GM23338 (cell line): Measurements from ENCODE around the gene DOCK7. TPM values are rescaled to one million over a fixed set of nuclear protein-coding genes. Genes with fewer than 3 reads are reported as not detected.

Source experiments
- ATAC-seq: fragments of 200-7000 bp; cut with Tn5 transposase; 3 replicates; pipeline ENCODE4 v1.9.1; 2020
- DNase-seq: peaks from one replicate; pipeline ENCODE4 v3.0.0-alpha.2; 2015; ENCODE audit warnings: low spot score
- H2AFZ ChIP-seq: fragments of 200-600 bp; sonication (generic); 2 replicates; pipeline ENCODE4 v1.8.0; 2016; ENCODE audit warnings: antibody characterized with exemption, mild to moderate bottlenecking, moderate library complexity
- H3F3A ChIP-seq: fragments of 200-600 bp; sonication (generic); replicated peaks from 2 replicates; pipeline ENCODE4 v1.8.0; 2017; ENCODE audit warnings: antibody characterized with exemption, mixed run types, low read depth
- H3K27ac ChIP-seq: fragments of 200-600 bp; sonication (generic); 2 replicates; pipeline ENCODE4 v1.6.1; 2016; ENCODE audit warnings: low read depth
- H3K27me3 ChIP-seq: fragments of 200-600 bp; sonication (generic); 2 replicates; pipeline ENCODE4 v1.8.0; 2016; ENCODE audit warnings: mild to moderate bottlenecking, mixed run types, moderate library complexity; ENCODE audit not compliant: insufficient read depth
- H3K36me3 ChIP-seq: fragments of 200-600 bp; sonication (generic); 2 replicates; pipeline ENCODE4 v1.8.0; 2016; ENCODE audit warnings: mild to moderate bottlenecking; ENCODE audit not compliant: insufficient read depth
- H3K4me1 ChIP-seq: fragments of 200-600 bp; sonication (generic); 2 replicates; pipeline ENCODE4 v1.8.0; 2016; ENCODE audit warnings: mild to moderate bottlenecking, moderate library complexity; ENCODE audit not compliant: insufficient read depth
- H3K4me2 ChIP-seq: fragments of 200-600 bp; sonication (generic); 2 replicates; pipeline ENCODE4 v1.7.1; 2017; ENCODE audit warnings: mixed run types
- H3K4me3 ChIP-seq: fragments of 200-600 bp; sonication (generic); 2 replicates; pipeline ENCODE4 v1.6.1; 2016; ENCODE audit warnings: mixed run types
- H3K79me2 ChIP-seq: fragments of 200-600 bp; sonication (generic); replicated peaks from 2 replicates; pipeline ENCODE4 v1.8.0; 2017; ENCODE audit warnings: mild to moderate bottlenecking; ENCODE audit not compliant: insufficient read depth
- H3K9me2 ChIP-seq: fragments of 200-600 bp; sonication (generic); 2 replicates; pipeline ENCODE4 v1.8.0; 2017; ENCODE audit not compliant: insufficient read depth
- H4K20me1 ChIP-seq: fragments of 200-600 bp; sonication (generic); replicated peaks from 2 replicates; pipeline ENCODE4 v1.8.0; 2017; ENCODE audit warnings: mild to moderate bottlenecking; ENCODE audit not compliant: insufficient read depth
- H3K27ac Mint-ChIP-seq: 2 replicates; pipeline ENCODE4 v1.8.0; 2020; ENCODE audit warnings: inconsistent platforms, mild to moderate bottlenecking, moderate library complexity, mixed read lengths
- H3K27me3 Mint-ChIP-seq: 3 replicates; pipeline ENCODE4 v1.8.0; 2022; ENCODE audit warnings: low read depth, mild to moderate bottlenecking, moderate library complexity, mixed read lengths, inconsistent platforms; ENCODE audit not compliant: insufficient read depth, poor library complexity
- H3K36me3 Mint-ChIP-seq: 3 replicates; pipeline ENCODE4 v1.8.0; 2021; ENCODE audit warnings: low read depth, mild to moderate bottlenecking, inconsistent platforms, moderate library complexity, mixed read lengths
- H3K4me1 Mint-ChIP-seq: 3 replicates; pipeline ENCODE4 v1.8.0; 2020; ENCODE audit warnings: mild to moderate bottlenecking, inconsistent platforms, mixed read lengths
- H3K4me3 Mint-ChIP-seq: 3 replicates; pipeline ENCODE4 v1.8.0; 2021; ENCODE audit warnings: moderate library complexity, mild to moderate bottlenecking, inconsistent platforms, mixed read lengths
- H3K9me3 Mint-ChIP-seq: 3 replicates; pipeline ENCODE4 v1.8.0; 2020; ENCODE audit warnings: moderate library complexity, mild to moderate bottlenecking, inconsistent platforms, mixed read lengths
- CREB1 ChIP-seq: fragments of 250-450 bp; sonication (Bioruptor Pico); IDR thresholded peaks from 2 replicates; pipeline ENCODE4 v1.5.0; 2020; ENCODE audit warnings: low read depth, mild to moderate bottlenecking, moderate library complexity
- EZH2phosphoT487 ChIP-seq: fragments of 200-600 bp; sonication (generic); IDR thresholded peaks from one replicate; pipeline ENCODE4 v1.8.1; 2018; ENCODE audit warnings: antibody characterized with exemption; ENCODE audit not compliant: unreplicated experiment
- JUNB ChIP-seq: IDR thresholded peaks from one replicate; pipeline ENCODE4 v1.6.1; 2016; ENCODE audit warnings: antibody characterized with exemption; ENCODE audit not compliant: unreplicated experiment
- NANOG ChIP-seq: IDR thresholded peaks from 2 replicates; pipeline ENCODE4 v1.6.1; 2016; ENCODE audit warnings: antibody characterized with exemption, borderline replicate concordance
- STAT1 ChIP-seq: IDR thresholded peaks from one replicate; pipeline ENCODE4 v1.6.1; 2016; ENCODE audit warnings: antibody characterized with exemption; ENCODE audit not compliant: unreplicated experiment
- ZNF331 ChIP-seq: fragments of 250-450 bp; sonication (Bioruptor Pico); IDR thresholded peaks from 2 replicates; pipeline ENCODE4 v1.5.0; 2020; ENCODE audit warnings: low read depth, mild to moderate bottlenecking, moderate library complexity
- polyA plus RNA-seq: library from polyadenylated mRNA; unstranded; fragments of >200 nt; fragmentation: Nextera tagmentation; extraction: Ambion mirVana; gene quantifications from 2 replicates; pipeline ENCODE4 v1.2.1, GENCODE V29; 2016
- total RNA-seq: library from RNA; depleted of rRNA; stranded (reverse); fragments of >200 nt; shearing (Covaris generic); gene quantifications from 2 replicates; pipeline ENCODE4 v1.2.3, GENCODE V29; 2014
- TF ChIP-seq, protein P1 (sequence below), 2 experiments: fragments of 200-600 bp in 1 of 2; sonication (generic) in 1 of 2; conservative IDR thresholded peaks; 2 replicates each; pipeline versions ENCODE4 v1.5.1 to v1.6.1; 2016 to 2017; ENCODE audit warnings: antibody characterized with exemption in 2 of 2, low read depth in 2 of 2, mild to moderate bottlenecking in 2 of 2, moderate library complexity in 1 of 2
- TF ChIP-seq, protein P2 (sequence below): IDR thresholded peaks from one replicate; pipeline ENCODE4 v1.6.1; 2018; ENCODE audit warnings: antibody characterized with exemption; ENCODE audit not compliant: unreplicated experiment

Gene DOCK7
- total and polyA plus RNA-seq, 2 experiments from 2014 or later, result 20.5 to 37.3 TPM

DNA sequence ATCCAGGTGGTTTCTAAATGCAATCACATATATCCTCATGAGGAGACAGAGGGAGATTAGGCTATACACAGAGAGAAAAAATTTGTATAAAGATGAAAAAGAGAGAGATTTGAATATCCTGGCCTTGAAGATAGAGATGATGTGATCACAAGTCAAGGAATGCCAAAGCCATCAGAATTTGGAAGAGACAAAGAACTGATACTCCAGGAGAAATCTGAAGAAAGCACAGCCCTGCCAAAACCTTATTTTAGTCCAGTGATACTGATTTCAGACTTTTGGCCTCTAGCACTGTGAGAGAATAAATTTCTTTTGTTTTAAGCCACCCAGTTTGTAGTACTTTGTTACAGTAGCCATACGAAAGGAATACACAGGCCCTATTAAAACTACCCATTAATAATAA, 33.4 kb downstream of the DOCK7 start:
- H4K20me1 ChIP-seq, result no peaks in the 10 kb centered on the region
- H3K9me2 ChIP-seq, result no peaks in the 10 kb centered on the region
- H3F3A ChIP-seq, result no peaks in the 10 kb centered on the region

GRCh38 chr1:62652387-62652786, 35.8 kb downstream of the DOCK7 start:
- Histone ChIP-seq H2AFZ (no peak overlapping the region), H3K4me3 (no peak overlapping the region), H3K4me2 (no peak overlapping the region), H3K36me3 (no peaks in the 10 kb centered on the region), H3F3A (no peaks in the 10 kb centered on the region), H3K27ac (no peak overlapping the region), H3K27me3 (no peaks in the 10 kb centered on the region), H4K20me1 (no peaks in the 10 kb centered on the region), H3K4me1 (no peaks in the 10 kb centered on the region), H3K79me2 (peaks cover 5% of the 10 kb centered on the region; the same call in 1 of the 2 replicates), H3K9me2 (no peaks in the 10 kb centered on the region)
- DNase-seq (no peak), ATAC-seq (no peak)
- H3K4me1 Mint-ChIP-seq, result no peaks in the 10 kb centered on the region; the same call in 2 of the 3 replicates
- no peaks in the 10 kb centered on the region for H3K27me3 Mint-ChIP-seq
- peaks cover 15% of the 10 kb centered on the region; the same call in 2 of the 3 replicates for H3K36me3 Mint-ChIP-seq
- H3K9me3 Mint-ChIP-seq, result peaks cover 3% of the 10 kb centered on the region; the same call in 1 of the 3 replicates
- TF ChIP-seq JUNB (no peak), CREB1 (CRISPR knock-in tag) (no peak)
- TF ChIP-seq, protein P1, sequence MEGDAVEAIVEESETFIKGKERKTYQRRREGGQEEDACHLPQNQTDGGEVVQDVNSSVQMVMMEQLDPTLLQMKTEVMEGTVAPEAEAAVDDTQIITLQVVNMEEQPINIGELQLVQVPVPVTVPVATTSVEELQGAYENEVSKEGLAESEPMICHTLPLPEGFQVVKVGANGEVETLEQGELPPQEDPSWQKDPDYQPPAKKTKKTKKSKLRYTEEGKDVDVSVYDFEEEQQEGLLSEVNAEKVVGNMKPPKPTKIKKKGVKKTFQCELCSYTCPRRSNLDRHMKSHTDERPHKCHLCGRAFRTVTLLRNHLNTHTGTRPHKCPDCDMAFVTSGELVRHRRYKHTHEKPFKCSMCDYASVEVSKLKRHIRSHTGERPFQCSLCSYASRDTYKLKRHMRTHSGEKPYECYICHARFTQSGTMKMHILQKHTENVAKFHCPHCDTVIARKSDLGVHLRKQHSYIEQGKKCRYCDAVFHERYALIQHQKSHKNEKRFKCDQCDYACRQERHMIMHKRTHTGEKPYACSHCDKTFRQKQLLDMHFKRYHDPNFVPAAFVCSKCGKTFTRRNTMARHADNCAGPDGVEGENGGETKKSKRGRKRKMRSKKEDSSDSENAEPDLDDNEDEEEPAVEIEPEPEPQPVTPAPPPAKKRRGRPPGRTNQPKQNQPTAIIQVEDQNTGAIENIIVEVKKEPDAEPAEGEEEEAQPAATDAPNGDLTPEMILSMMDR (conservative IDR thresholded peaks at IDR 0.05; ENCODE audit: low read depth in 2 of 2), result no peak
- no peak overlapping the region for H3K4me3 Mint-ChIP-seq
- H3K27ac Mint-ChIP-seq, result no peak overlapping the region

More for the DNA sequence above, 33.4 kb downstream of the DOCK7 start:
- H2AFZ ChIP-seq, result no peak overlapping the region
- peaks cover 5% of the 10 kb centered on the region; the same call in 1 of the 2 replicates for H3K79me2 ChIP-seq
- ATAC-seq (no peak), DNase-seq (no peak)
- H3K27ac Mint-ChIP-seq, result no peak overlapping the region
- H3K36me3 ChIP-seq, result no peaks in the 10 kb centered on the region
- no peak overlapping the region for H3K27ac ChIP-seq
- H3K27me3 Mint-ChIP-seq, result no peaks in the 10 kb centered on the region
- no peak overlapping the region for H3K4me2 ChIP-seq
- peaks cover 3% of the 10 kb centered on the region; the same call in 1 of the 3 replicates for H3K9me3 Mint-ChIP-seq
- no peaks in the 10 kb centered on the region for H3K27me3 ChIP-seq
- TF ChIP-seq STAT1 (no peak), ZNF331 (CRISPR knock-in tag) (no peak), NANOG (no peak), EZH2phosphoT487 (no peak)
- TF ChIP-seq, protein P2, sequence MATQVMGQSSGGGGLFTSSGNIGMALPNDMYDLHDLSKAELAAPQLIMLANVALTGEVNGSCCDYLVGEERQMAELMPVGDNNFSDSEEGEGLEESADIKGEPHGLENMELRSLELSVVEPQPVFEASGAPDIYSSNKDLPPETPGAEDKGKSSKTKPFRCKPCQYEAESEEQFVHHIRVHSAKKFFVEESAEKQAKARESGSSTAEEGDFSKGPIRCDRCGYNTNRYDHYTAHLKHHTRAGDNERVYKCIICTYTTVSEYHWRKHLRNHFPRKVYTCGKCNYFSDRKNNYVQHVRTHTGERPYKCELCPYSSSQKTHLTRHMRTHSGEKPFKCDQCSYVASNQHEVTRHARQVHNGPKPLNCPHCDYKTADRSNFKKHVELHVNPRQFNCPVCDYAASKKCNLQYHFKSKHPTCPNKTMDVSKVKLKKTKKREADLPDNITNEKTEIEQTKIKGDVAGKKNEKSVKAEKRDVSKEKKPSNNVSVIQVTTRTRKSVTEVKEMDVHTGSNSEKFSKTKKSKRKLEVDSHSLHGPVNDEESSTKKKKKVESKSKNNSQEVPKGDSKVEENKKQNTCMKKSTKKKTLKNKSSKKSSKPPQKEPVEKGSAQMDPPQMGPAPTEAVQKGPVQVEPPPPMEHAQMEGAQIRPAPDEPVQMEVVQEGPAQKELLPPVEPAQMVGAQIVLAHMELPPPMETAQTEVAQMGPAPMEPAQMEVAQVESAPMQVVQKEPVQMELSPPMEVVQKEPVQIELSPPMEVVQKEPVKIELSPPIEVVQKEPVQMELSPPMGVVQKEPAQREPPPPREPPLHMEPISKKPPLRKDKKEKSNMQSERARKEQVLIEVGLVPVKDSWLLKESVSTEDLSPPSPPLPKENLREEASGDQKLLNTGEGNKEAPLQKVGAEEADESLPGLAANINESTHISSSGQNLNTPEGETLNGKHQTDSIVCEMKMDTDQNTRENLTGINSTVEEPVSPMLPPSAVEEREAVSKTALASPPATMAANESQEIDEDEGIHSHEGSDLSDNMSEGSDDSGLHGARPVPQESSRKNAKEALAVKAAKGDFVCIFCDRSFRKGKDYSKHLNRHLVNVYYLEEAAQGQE, result no peak
- H3K4me3 ChIP-seq, result no peak overlapping the region
- H3K4me1 Mint-ChIP-seq, result no peaks in the 10 kb centered on the region; the same call in 2 of the 3 replicates
- no peak overlapping the region for H3K4me3 Mint-ChIP-seq
- no peaks in the 10 kb centered on the region for H3K4me1 ChIP-seq
- H3K36me3 Mint-ChIP-seq, result peaks cover 15% of the 10 kb centered on the region; the same call in 2 of the 3 replicates
